ENCODE results near the gene PEAK1.

Gene PEAK1

DNA sequence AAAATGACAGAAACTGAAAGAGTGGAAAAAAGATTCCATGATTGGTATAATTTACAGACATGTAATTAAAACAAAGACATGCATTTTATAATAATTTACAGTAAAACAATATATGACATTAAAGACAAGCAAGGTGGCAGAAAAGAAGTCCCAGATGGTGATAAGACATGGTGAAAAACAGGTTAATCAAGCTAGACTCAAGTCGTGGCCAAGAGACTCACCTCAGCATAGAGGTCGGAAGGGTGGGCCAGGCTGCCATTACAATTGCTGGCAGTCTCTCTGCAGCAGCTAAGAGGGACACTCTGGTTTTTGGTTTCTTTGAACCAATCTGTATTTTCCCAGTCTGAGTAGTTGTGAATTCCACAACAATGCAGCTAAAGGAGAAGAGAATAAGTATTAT, 367.3 kb downstream of the PEAK1 start:
- Histone ChIP-seq H3K27me3 (ENCODE audit: insufficient read depth, poor library complexity, severe bottlenecking) (no peaks in the 10 kb centered on the region), H3K4me3 (replicated peaks; ENCODE audit: insufficient read depth, low read length) (no peak overlapping the region), H3K27ac (replicated peaks) (no peak overlapping the region)
- no peak for DNase-seq (ENCODE audit: low read depth in 1 of 2, low spot score in 1 of 2)
- TF ChIP-seq GABPA (IDR thresholded peaks at IDR 0.05; ENCODE audit: low read depth) (no peak), CTCF (IDR thresholded peaks at IDR 0.05; ENCODE audit: insufficient read depth, low read length) (no peak)
- TF ChIP-seq, protein P1, sequence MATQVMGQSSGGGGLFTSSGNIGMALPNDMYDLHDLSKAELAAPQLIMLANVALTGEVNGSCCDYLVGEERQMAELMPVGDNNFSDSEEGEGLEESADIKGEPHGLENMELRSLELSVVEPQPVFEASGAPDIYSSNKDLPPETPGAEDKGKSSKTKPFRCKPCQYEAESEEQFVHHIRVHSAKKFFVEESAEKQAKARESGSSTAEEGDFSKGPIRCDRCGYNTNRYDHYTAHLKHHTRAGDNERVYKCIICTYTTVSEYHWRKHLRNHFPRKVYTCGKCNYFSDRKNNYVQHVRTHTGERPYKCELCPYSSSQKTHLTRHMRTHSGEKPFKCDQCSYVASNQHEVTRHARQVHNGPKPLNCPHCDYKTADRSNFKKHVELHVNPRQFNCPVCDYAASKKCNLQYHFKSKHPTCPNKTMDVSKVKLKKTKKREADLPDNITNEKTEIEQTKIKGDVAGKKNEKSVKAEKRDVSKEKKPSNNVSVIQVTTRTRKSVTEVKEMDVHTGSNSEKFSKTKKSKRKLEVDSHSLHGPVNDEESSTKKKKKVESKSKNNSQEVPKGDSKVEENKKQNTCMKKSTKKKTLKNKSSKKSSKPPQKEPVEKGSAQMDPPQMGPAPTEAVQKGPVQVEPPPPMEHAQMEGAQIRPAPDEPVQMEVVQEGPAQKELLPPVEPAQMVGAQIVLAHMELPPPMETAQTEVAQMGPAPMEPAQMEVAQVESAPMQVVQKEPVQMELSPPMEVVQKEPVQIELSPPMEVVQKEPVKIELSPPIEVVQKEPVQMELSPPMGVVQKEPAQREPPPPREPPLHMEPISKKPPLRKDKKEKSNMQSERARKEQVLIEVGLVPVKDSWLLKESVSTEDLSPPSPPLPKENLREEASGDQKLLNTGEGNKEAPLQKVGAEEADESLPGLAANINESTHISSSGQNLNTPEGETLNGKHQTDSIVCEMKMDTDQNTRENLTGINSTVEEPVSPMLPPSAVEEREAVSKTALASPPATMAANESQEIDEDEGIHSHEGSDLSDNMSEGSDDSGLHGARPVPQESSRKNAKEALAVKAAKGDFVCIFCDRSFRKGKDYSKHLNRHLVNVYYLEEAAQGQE (IDR thresholded peaks at IDR 0.05; ENCODE audit: insufficient replicate concordance, low read depth): no peak
